ENCODE measurements around the gene PTPRN2. TPM values are rescaled to one million over a fixed set of nuclear protein-coding genes. Genes with fewer than 3 reads are reported as not detected.

Gene PTPRN2
- total RNA-seq, 2 experiments from 2014 or later = 0.70 TPM; not detected in 1

DNA sequence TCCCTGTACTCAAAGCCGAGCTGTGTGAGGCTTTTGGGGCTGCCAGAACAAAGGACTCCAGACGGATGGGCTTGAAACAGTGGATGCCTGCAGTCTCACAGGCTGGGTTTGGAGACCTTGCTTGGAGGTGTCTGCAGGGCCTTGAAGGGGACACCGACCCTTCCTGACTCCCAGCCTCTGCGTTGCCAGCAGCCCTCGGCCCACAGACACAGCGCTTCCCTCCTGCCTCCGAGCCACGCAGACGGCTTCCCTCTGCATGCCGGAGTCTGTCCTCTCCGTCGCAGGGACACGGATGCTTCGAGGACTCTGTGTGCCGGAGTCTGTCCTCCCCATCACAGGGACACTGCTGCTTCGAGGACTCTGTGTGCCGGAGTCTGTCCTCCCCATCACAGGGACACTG lies 726.1 kb downstream of the PTPRN2 start:
- CTCF ChIA-PET (ENCODE audit: unreplicated experiment) = no interaction called here
- no peaks in the 10 kb centered on the region for H3K79me2 ChIP-seq (ENCODE audit: insufficient read depth, low read depth, low read length)
- intact Hi-C loops (cut with micrococcal nuclease; ENCODE audit: unreplicated experiment) = no loop called here
- H4K20me1 ChIP-seq (ENCODE audit: insufficient read depth, low read length) = no peaks in the 10 kb centered on the region
- POLR2A ChIA-PET = no interaction called here
- no peaks in the 10 kb centered on the region for H3K9me2 ChIP-seq (ENCODE audit: insufficient read depth, low read length)
- H2AFZ ChIP-seq (ENCODE audit: low read length) = no peak overlapping the region
- no peak overlapping the region for H3K4me2 ChIP-seq (ENCODE audit: low read length)
- H3K4me1 ChIP-seq (ENCODE audit: insufficient read depth, low read length, poor library complexity, severe bottlenecking) = no peaks in the 10 kb centered on the region
- H3K4me3 ChIP-seq (ENCODE audit: low read depth, low read length, poor library complexity, severe bottlenecking) = no peak overlapping the region
- DNase-seq (ENCODE audit: low spot score) = no peak
- TF ChIP-seq, protein P1, sequence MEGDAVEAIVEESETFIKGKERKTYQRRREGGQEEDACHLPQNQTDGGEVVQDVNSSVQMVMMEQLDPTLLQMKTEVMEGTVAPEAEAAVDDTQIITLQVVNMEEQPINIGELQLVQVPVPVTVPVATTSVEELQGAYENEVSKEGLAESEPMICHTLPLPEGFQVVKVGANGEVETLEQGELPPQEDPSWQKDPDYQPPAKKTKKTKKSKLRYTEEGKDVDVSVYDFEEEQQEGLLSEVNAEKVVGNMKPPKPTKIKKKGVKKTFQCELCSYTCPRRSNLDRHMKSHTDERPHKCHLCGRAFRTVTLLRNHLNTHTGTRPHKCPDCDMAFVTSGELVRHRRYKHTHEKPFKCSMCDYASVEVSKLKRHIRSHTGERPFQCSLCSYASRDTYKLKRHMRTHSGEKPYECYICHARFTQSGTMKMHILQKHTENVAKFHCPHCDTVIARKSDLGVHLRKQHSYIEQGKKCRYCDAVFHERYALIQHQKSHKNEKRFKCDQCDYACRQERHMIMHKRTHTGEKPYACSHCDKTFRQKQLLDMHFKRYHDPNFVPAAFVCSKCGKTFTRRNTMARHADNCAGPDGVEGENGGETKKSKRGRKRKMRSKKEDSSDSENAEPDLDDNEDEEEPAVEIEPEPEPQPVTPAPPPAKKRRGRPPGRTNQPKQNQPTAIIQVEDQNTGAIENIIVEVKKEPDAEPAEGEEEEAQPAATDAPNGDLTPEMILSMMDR (conservative IDR thresholded peaks at IDR 0.05; ENCODE audit: low read length) = no peak
- TF ChIP-seq EZH2phosphoT487 (IDR thresholded peaks at IDR 0.05; ENCODE audit: borderline replicate concordance, low read depth, low read length) = no peak
- H3K9me3 ChIP-seq (ENCODE audit: low read length) = no peaks in the 10 kb centered on the region
- no peak overlapping the region for H3K27ac ChIP-seq (ENCODE audit: low read depth, low read length, poor library complexity, severe bottlenecking)
- H3K36me3 ChIP-seq (ENCODE audit: insufficient read depth, low read length) = no peaks in the 10 kb centered on the region
- no TSS peak for BruUV-seq (replicated peaks)

GRCh38 chr7:157861031-157861491 lies 726.6 kb downstream of the PTPRN2 start:
- Histone ChIP-seq H3K4me3 (ENCODE audit: low read depth, low read length, poor library complexity, severe bottlenecking) (no peak overlapping the region), H2AFZ (ENCODE audit: low read length) (no peak overlapping the region), H3K27ac (ENCODE audit: low read depth, low read length, poor library complexity, severe bottlenecking) (no peak overlapping the region), H3K4me2 (ENCODE audit: low read length) (no peak overlapping the region), H4K20me1 (ENCODE audit: insufficient read depth, low read length) (no peaks in the 10 kb centered on the region), H3K9me2 (ENCODE audit: insufficient read depth, low read length) (no peaks in the 10 kb centered on the region), H3K9me3 (ENCODE audit: low read length) (no peaks in the 10 kb centered on the region), H3K79me2 (ENCODE audit: insufficient read depth, low read depth, low read length) (no peaks in the 10 kb centered on the region), H3K4me1 (ENCODE audit: insufficient read depth, low read length, poor library complexity, severe bottlenecking) (no peaks in the 10 kb centered on the region), H3K36me3 (ENCODE audit: insufficient read depth, low read length) (no peaks in the 10 kb centered on the region)
- TF ChIP-seq, protein P1 (conservative IDR thresholded peaks at IDR 0.05; ENCODE audit: low read length) = no peak
- no peak for TF ChIP-seq EZH2phosphoT487 (IDR thresholded peaks at IDR 0.05; ENCODE audit: borderline replicate concordance, low read depth, low read length)
- intact Hi-C loops (cut with micrococcal nuclease; ENCODE audit: unreplicated experiment) = no loop called here
- BruUV-seq (replicated peaks) = no TSS peak
- DNase-seq (ENCODE audit: low spot score) = no peak
- ChIA-PET POLR2A (no interaction called here), CTCF (ENCODE audit: unreplicated experiment) (no interaction called here)

DNA sequence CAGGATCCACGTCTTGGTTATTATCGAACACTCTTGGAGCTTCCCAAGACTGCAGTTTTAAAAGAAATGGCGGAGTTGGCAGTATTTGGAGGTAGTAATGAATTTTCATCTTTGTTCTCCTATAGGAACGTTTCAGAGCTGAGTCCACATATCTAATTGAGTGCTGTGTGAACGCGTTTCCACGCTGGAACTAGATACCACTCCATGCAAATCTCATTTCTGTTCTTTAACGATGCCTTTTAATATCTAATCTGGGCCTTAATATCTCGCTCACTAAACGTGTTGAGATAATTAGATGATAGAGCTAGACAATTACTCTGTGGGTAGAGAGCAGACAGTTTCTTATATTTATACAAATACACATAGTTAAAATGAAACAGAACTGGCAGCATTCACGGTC lies 727.2 kb downstream of the PTPRN2 start:
- CTCF ChIA-PET (ENCODE audit: unreplicated experiment) = no interaction called here

More for the DNA sequence above, 727.2 kb downstream of the PTPRN2 start:
- H3K79me2 ChIP-seq (ENCODE audit: insufficient read depth, low read depth, low read length) = no peaks in the 10 kb centered on the region
- no peak for DNase-seq (ENCODE audit: low spot score)
- no peaks in the 10 kb centered on the region for H3K9me3 ChIP-seq (ENCODE audit: low read length)
- intact Hi-C loops (cut with micrococcal nuclease; ENCODE audit: unreplicated experiment) = no loop called here
- TF ChIP-seq EZH2phosphoT487 (IDR thresholded peaks at IDR 0.05; ENCODE audit: borderline replicate concordance, low read depth, low read length) = no peak
- TF ChIP-seq, protein P1 (conservative IDR thresholded peaks at IDR 0.05; ENCODE audit: low read length) = no peak
- no peak overlapping the region for H3K27ac ChIP-seq (ENCODE audit: low read depth, low read length, poor library complexity, severe bottlenecking)
- H3K4me1 ChIP-seq (ENCODE audit: insufficient read depth, low read length, poor library complexity, severe bottlenecking) = no peaks in the 10 kb centered on the region
- no peak overlapping the region for H3K4me3 ChIP-seq (ENCODE audit: low read depth, low read length, poor library complexity, severe bottlenecking)
- no TSS peak for BruUV-seq (replicated peaks)
- H2AFZ ChIP-seq (ENCODE audit: low read length) = no peak overlapping the region
- H3K9me2 ChIP-seq (ENCODE audit: insufficient read depth, low read length) = no peaks in the 10 kb centered on the region
- H4K20me1 ChIP-seq (ENCODE audit: insufficient read depth, low read length) = no peaks in the 10 kb centered on the region
- H3K36me3 ChIP-seq (ENCODE audit: insufficient read depth, low read length) = no peaks in the 10 kb centered on the region
- H3K4me2 ChIP-seq (ENCODE audit: low read length) = no peak overlapping the region
- POLR2A ChIA-PET = no interaction called here

Data from OCI-LY7 (cell line).